RWPE1 (cell line): Measurements from ENCODE around the gene STEAP4.

ENCODE experiments used
- CTCF ChIA-PET: fragments of 350-600 bp; sonication (Branson Sonifier 250); formaldehyde crosslinking; extraction: SDS; loops from one replicate; lab custom pipeline; 2021; lab: Yijun Ruan, JAX
- POLR2A ChIA-PET: fragments of 400-600 bp; formaldehyde crosslinking; extraction: SDS; loops from one replicate; lab custom pipeline; 2020; ENCODE audit warnings: antibody characterized with exemption; ENCODE audit not compliant: low non-redundant PET; lab: Yijun Ruan, JAX
- DNase-seq: peaks from one replicate; pipeline ENCODE4 v3.0.0; 2012; ENCODE audit warnings: low spot score
- H3K27ac ChIP-seq: fragments of 450-650 bp; 2 replicates; pipeline ENCODE4 v1.5.1; 2017
- CTCF ChIP-seq: fragments of 450-650 bp; conservative IDR thresholded peaks from 2 replicates; pipeline ENCODE4 v1.5.1; 2017; ENCODE audit warnings: low read depth, mild to moderate bottlenecking

The STEAP4 gene

GRCh38 chr7:88244258-88244657 is 62.4 kb downstream of the STEAP4 start:
- POLR2A ChIA-PET, result no interaction called here
- H3K27ac ChIP-seq, result no peak overlapping the region
- CTCF ChIA-PET, result interaction anchor here (0.6 to 1.4 kb wide), 2 partner anchors 51 to 114 kb away, joined by 3 to 23 read pairs; no protein-coding TSS in a partner anchor

GRCh38 chr7:88243345-88243909 is 63.3 kb downstream of the STEAP4 start:
- TF ChIP-seq CTCF, result peak; percentile 89
- ChIA-PET CTCF (interaction anchor here (0.5 to 1.7 kb wide), 15 partner anchors 10 to 1804 kb away, joined by 3 to 23 read pairs (median 3); no protein-coding TSS in a partner anchor), POLR2A (no interaction called here)
- peak; percentile 45 for DNase-seq
- H3K27ac ChIP-seq, result no peak overlapping the region

More at GRCh38 chr7:88244258-88244657, 62.4 kb downstream of the STEAP4 start:
- TF ChIP-seq CTCF, result no peak
- DNase-seq, result no peak

- no peak overlapping the region for H3K27ac ChIP-seq
- no peak for DNase-seq
- POLR2A ChIA-PET, result no interaction called here
- TF ChIP-seq CTCF, result no peak
- CTCF ChIA-PET, result no interaction called here
These were observed 66.8 kb downstream of the STEAP4 start for GRCh38 chr7:88239852-88240251.

GRCh38 chr7:88233828-88234227 is 72.9 kb downstream of the STEAP4 start:
- ChIA-PET POLR2A (no interaction called here), CTCF (no interaction called here)
- no peak for TF ChIP-seq CTCF
- DNase-seq, result no peak
- H3K27ac ChIP-seq, result no peak overlapping the region

GRCh38 chr7:88230646-88231045 is 76.0 kb downstream of the STEAP4 start:
- POLR2A ChIA-PET, result no interaction called here
- TF ChIP-seq CTCF, result no peak
- CTCF ChIA-PET, result no interaction called here
- H3K27ac ChIP-seq, result no peak overlapping the region
- DNase-seq, result no peak

GRCh38 chr7:88229302-88229995 is 77.2 kb downstream of the STEAP4 start:
- ChIA-PET POLR2A (no interaction called here), CTCF (interaction anchor here (1.1 kb wide), 1 partner anchor 130 kb away, joined by 4 read pairs; no protein-coding TSS in a partner anchor)
- no peak overlapping the region for H3K27ac ChIP-seq
- DNase-seq, result no peak
- TF ChIP-seq CTCF, result no peak
